Natural killer cell treated with Interleukin-12 subunit alpha and Interleukin-12 subunit beta and Interleukin-15 and Interleukin-18, amount 100 ng/mL, for 72 hours (primary cell): ENCODE results near the gene KCNK18. TPM values are rescaled to one million over a fixed set of nuclear protein-coding genes. Genes with fewer than 3 reads are reported as not detected.
A peak's percentile ranks its signal among the peaks of the same experiment; 100 is the strongest.

Source experiments
- ATAC-seq, 2 donors: fragments of 150-1000 bp; cut with Tn5 transposase in 1 of 2; sonication (Bioruptor Pico), chemical (Tn5 transposase) in 1 of 2; 2 replicates each; pipeline ENCODE4 v1.10.0; 2021
- DNase-seq: peaks from one replicate; pipeline ENCODE4 v3.0.0; 2022; ENCODE audit warnings: low spot score
- H3K27ac Mint-ChIP-seq, 2 donors: 1 replicate in 1 of 2; 2 replicates in 1 of 2; pipeline ENCODE4 v1.8.0; 2022; ENCODE audit warnings: mixed read lengths in 2 of 2, mild to moderate bottlenecking in 1 of 2, moderate library complexity in 1 of 2
- H3K27me3 Mint-ChIP-seq, 2 donors: 1 replicate in 1 of 2; 2 replicates in 1 of 2; pipeline ENCODE4 v1.8.0; 2022; ENCODE audit warnings: mixed read lengths in 2 of 2
- H3K36me3 Mint-ChIP-seq: one replicate; pipeline ENCODE4 v1.8.0; 2022; ENCODE audit warnings: mixed read lengths
- H3K4me1 Mint-ChIP-seq, 2 donors: 1 replicate in 1 of 2; 2 replicates in 1 of 2; pipeline ENCODE4 v1.8.0; 2022; ENCODE audit warnings: low read depth in 2 of 2, mixed read lengths in 2 of 2, mild to moderate bottlenecking in 1 of 2
- H3K4me3 Mint-ChIP-seq: one replicate; pipeline ENCODE4 v1.8.0; 2022; ENCODE audit warnings: mixed read lengths
- H3K9me3 Mint-ChIP-seq: 2 replicates; pipeline ENCODE4 v1.8.0; 2022; ENCODE audit warnings: mixed read lengths
- total RNA-seq, 2 donors: library from RNA; stranded (reverse); gene quantifications; one replicate each; pipeline ENCODE4 v1.2.3, GENCODE V29; 2022

Gene KCNK18
- not detected for total RNA-seq

- Mint-ChIP-seq H3K4me3 (no peak within 1 kb of the TSS), H3K4me1 (no peaks in the 10 kb centered on the region), H3K9me3 (no peaks in the 10 kb centered on the region), H3K36me3 (no peaks in the 10 kb centered on the region), H3K27me3 (peaks cover 6 to 8% of the 10 kb centered on the region in 2 donors), H3K27ac (no peak within 1 kb of the TSS)
- DNase-seq (no peak), ATAC-seq (peak in 1 of 2 donors; percentile 12)
These were observed at the start of gene KCNK18 for GRCh38 chr10:117197189-117197588. Gene KCNK18, plus strand, starts transcription at chr10:117197489. Its CDS starts 0 bp downstream, at chr10:117197489.

- no peaks in the 10 kb centered on the region for H3K9me3 Mint-ChIP-seq
- H3K4me3 Mint-ChIP-seq = no peak overlapping the region
- H3K4me1 Mint-ChIP-seq = no peaks in the 10 kb centered on the region
- no peaks in the 10 kb centered on the region for H3K36me3 Mint-ChIP-seq
- H3K27ac Mint-ChIP-seq = no peak overlapping the region
- no peak for ATAC-seq
- no peak for DNase-seq
- peaks cover 29 to 32% of the 10 kb centered on the region in 2 donors for H3K27me3 Mint-ChIP-seq
These were observed 49.0 kb upstream of the KCNK18 start for GRCh38 chr10:117148284-117148683.

GRCh38 chr10:117152668-117153067 lies 44.6 kb upstream of the KCNK18 start:
- H3K36me3 Mint-ChIP-seq = no peaks in the 10 kb centered on the region
- H3K9me3 Mint-ChIP-seq = no peaks in the 10 kb centered on the region
- H3K4me3 Mint-ChIP-seq = no peak overlapping the region
- no peaks in the 10 kb centered on the region for H3K4me1 Mint-ChIP-seq
- peaks cover 41 to 51% of the 10 kb centered on the region in 2 donors for H3K27me3 Mint-ChIP-seq
- H3K27ac Mint-ChIP-seq = no peak overlapping the region
- ATAC-seq = no peak
- no peak for DNase-seq

- H3K4me3 Mint-ChIP-seq = no peak overlapping the region
- no peak for ATAC-seq
- peaks cover 8% of the 10 kb centered on the region for H3K36me3 Mint-ChIP-seq
- no peak for DNase-seq
- peaks cover 57 to 80% of the 10 kb centered on the region in 2 donors for H3K27me3 Mint-ChIP-seq
- H3K4me1 Mint-ChIP-seq = peaks cover 0 to 5% of the 10 kb centered on the region in 2 donors
- no peaks in the 10 kb centered on the region for H3K9me3 Mint-ChIP-seq
- H3K27ac Mint-ChIP-seq = no peak overlapping the region
These were observed 39.0 kb upstream of the KCNK18 start for GRCh38 chr10:117158297-117158696.

GRCh38 chr10:117159390-117159789 lies 37.9 kb upstream of the KCNK18 start:
- no peaks in the 10 kb centered on the region for H3K9me3 Mint-ChIP-seq
- ATAC-seq (no peak), DNase-seq (no peak)
- peaks cover 53 to 82% of the 10 kb centered on the region in 2 donors for H3K27me3 Mint-ChIP-seq
- peaks cover 8% of the 10 kb centered on the region for H3K36me3 Mint-ChIP-seq
- H3K4me3 Mint-ChIP-seq = no peak overlapping the region
- H3K4me1 Mint-ChIP-seq = peaks cover 0 to 5% of the 10 kb centered on the region in 2 donors
- no peak overlapping the region for H3K27ac Mint-ChIP-seq

- peaks cover 54 to 83% of the 10 kb centered on the region in 2 donors for H3K27me3 Mint-ChIP-seq
- peaks cover 0 to 8% of the 10 kb centered on the region in 2 donors for H3K4me1 Mint-ChIP-seq
- H3K4me3 Mint-ChIP-seq = no peak overlapping the region
- no peaks in the 10 kb centered on the region for H3K9me3 Mint-ChIP-seq
- ATAC-seq (no peak), DNase-seq (no peak)
- H3K36me3 Mint-ChIP-seq = peaks cover 8% of the 10 kb centered on the region
- no peak overlapping the region for H3K27ac Mint-ChIP-seq
These were observed 36.7 kb upstream of the KCNK18 start for GRCh38 chr10:117160567-117160966.

- H3K36me3 Mint-ChIP-seq = peaks cover 8% of the 10 kb centered on the region
- peaks cover 0 to 8% of the 10 kb centered on the region in 2 donors for H3K4me1 Mint-ChIP-seq
- H3K4me3 Mint-ChIP-seq = no peak overlapping the region
- H3K27ac Mint-ChIP-seq = no peak overlapping the region
- H3K9me3 Mint-ChIP-seq = no peaks in the 10 kb centered on the region
- ATAC-seq (no peak), DNase-seq (no peak)
- H3K27me3 Mint-ChIP-seq = peaks cover 52 to 77% of the 10 kb centered on the region in 2 donors
These were observed 35.8 kb upstream of the KCNK18 start for GRCh38 chr10:117161386-117162033.

- Mint-ChIP-seq H3K4me3 (no peak overlapping the region), H3K27ac (no peak overlapping the region), H3K4me1 (peaks cover 0 to 8% of the 10 kb centered on the region in 2 donors), H3K36me3 (peaks cover 8% of the 10 kb centered on the region), H3K9me3 (no peaks in the 10 kb centered on the region), H3K27me3 (peaks cover 53 to 79% of the 10 kb centered on the region in 2 donors)
- peak in 1 of 2 donors; percentile 21 for ATAC-seq
- DNase-seq = no peak
These were observed 34.9 kb upstream of the KCNK18 start for GRCh38 chr10:117162093-117163060.

- peaks cover 0 to 8% of the 10 kb centered on the region in 2 donors for H3K4me1 Mint-ChIP-seq
- no peak overlapping the region for H3K4me3 Mint-ChIP-seq
- no peaks in the 10 kb centered on the region for H3K9me3 Mint-ChIP-seq
- DNase-seq = no peak
- H3K27ac Mint-ChIP-seq = no peak overlapping the region
- H3K36me3 Mint-ChIP-seq = peaks cover 8% of the 10 kb centered on the region
- ATAC-seq = peak in 1 of 2 donors; percentile 25
- H3K27me3 Mint-ChIP-seq = peaks cover 53 to 72% of the 10 kb centered on the region in 2 donors
These were observed 34.0 kb upstream of the KCNK18 start for GRCh38 chr10:117163061-117163953.

- Mint-ChIP-seq H3K4me1 (peaks cover 0 to 8% of the 10 kb centered on the region in 2 donors), H3K27me3 (peaks cover 54 to 67% of the 10 kb centered on the region in 2 donors), H3K36me3 (peaks cover 8% of the 10 kb centered on the region), H3K27ac (no peak overlapping the region), H3K4me3 (no peak overlapping the region), H3K9me3 (no peaks in the 10 kb centered on the region)
- DNase-seq (no peak), ATAC-seq (no peak)
These were observed 33.2 kb upstream of the KCNK18 start for GRCh38 chr10:117163954-117164548.

GRCh38 chr10:117164592-117165537 lies 32.4 kb upstream of the KCNK18 start:
- DNase-seq = no peak
- peaks cover 8% of the 10 kb centered on the region for H3K36me3 Mint-ChIP-seq
- H3K27me3 Mint-ChIP-seq = peaks cover 56 to 67% of the 10 kb centered on the region in 2 donors
- peaks cover 5 to 12% of the 10 kb centered on the region in 2 donors for H3K4me1 Mint-ChIP-seq
- no peaks in the 10 kb centered on the region for H3K9me3 Mint-ChIP-seq
- H3K27ac Mint-ChIP-seq = no peak overlapping the region
- no peak overlapping the region for H3K4me3 Mint-ChIP-seq
- ATAC-seq = no peak
